Measurements from ENCODE around the gene OS9.

DNA sequence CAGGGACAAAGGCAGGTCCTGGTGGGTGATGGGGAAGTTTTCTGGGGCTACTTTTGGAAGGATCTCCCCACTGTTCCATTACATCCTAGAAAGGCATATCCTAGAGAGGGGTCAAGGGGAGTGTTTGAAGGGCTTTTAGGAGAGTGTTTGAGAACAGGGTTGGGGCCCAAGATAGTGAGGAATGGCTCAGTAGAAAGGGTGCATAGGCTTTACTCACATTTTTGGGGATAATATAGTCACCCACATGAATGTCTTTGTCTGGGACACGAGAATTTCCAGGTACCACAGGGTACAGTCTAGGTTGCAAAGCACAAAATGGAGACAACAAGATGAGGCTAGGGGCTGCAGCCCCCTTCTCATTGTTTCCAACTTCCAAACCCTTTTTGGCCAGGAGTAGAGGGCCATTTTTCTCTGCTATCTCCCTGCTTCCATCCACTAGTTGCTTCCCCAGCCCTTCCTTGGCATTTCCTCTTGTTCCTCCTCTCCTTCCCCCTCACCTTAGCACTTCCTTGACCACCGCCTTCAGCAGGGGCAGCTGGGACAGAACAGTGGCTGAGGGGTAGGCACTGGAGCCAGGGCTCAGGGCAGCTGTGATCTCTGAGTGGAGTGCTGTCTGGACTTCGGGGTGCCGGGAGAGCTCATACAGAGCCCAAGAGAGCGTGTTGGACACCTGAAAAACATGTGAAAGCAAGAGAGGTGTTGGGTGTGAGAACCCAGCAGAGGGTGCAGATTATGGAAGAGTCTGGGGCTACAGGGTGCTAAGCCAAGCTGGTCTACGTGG lies 70.1 kb downstream of the OS9 start:
- TF ChIP-seq, protein P1, sequence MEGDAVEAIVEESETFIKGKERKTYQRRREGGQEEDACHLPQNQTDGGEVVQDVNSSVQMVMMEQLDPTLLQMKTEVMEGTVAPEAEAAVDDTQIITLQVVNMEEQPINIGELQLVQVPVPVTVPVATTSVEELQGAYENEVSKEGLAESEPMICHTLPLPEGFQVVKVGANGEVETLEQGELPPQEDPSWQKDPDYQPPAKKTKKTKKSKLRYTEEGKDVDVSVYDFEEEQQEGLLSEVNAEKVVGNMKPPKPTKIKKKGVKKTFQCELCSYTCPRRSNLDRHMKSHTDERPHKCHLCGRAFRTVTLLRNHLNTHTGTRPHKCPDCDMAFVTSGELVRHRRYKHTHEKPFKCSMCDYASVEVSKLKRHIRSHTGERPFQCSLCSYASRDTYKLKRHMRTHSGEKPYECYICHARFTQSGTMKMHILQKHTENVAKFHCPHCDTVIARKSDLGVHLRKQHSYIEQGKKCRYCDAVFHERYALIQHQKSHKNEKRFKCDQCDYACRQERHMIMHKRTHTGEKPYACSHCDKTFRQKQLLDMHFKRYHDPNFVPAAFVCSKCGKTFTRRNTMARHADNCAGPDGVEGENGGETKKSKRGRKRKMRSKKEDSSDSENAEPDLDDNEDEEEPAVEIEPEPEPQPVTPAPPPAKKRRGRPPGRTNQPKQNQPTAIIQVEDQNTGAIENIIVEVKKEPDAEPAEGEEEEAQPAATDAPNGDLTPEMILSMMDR (IDR thresholded peaks at IDR 0.05), result no peak
- no peak for TF ChIP-seq POLR2A (IDR thresholded peaks at IDR 0.05)

Data from body of pancreas (tissue), 4 donors.